ENCODE measurements around the gene CPAMD8.

CPAMD8 gene

DNA sequence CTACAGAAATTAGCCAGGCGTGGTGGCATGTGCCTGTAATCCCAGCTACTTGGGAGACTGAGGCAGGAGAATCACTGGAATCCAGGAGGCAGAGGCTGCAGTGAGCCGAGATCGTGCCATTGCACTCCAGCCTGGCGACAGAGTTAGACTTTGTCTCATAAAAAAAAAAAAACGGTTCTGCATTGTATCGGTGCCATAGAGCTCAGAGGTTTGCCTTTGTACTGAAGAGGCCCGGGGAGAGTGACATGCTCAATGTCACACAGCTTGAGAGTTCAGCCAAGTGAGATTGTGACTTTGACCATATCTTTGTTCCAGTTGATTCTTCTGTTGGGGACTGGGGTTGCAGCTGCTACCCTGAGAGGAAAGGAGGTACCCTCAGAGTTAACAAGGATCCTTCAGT is 44.3 kb upstream of the CPAMD8 start:
- no peak for DNase-seq
- no peak overlapping the region for H3K4me3 ChIP-seq (ENCODE audit: control insufficient read depth in 1 of 7, extremely low read depth in 1 of 7, insufficient read depth in 4 of 7, low read depth in 2 of 7, low read length in 6 of 7)
- H3K27ac ChIP-seq (ENCODE audit: insufficient read depth in 1 of 2, low read depth in 1 of 2, low read length in 2 of 2, poor library complexity in 1 of 2, severe bottlenecking in 2 of 2) = no peak overlapping the region
- CTCF ChIA-PET = interaction anchor here (1.1 to 1.7 kb wide), 2 partner anchors 113 to 165 kb away, joined by 3 read pairs; no protein-coding TSS in a partner anchor
- H3K27me3 ChIP-seq (replicated peaks in 2 of 5; ENCODE audit: control insufficient read depth in 4 of 5, insufficient read depth in 5 of 5, low read length in 4 of 5) = no peaks in the 10 kb centered on the region
- POLR2A ChIA-PET = interaction anchor here (0.7 kb wide), 1 partner anchor 116 kb away, joined by 6 read pairs; no protein-coding TSS in a partner anchor
- H3K36me3 ChIP-seq (ENCODE audit: control insufficient read depth in 4 of 4, insufficient read depth in 4 of 4, low read length in 3 of 4) = peaks cover 0 to 46% (median 14%) of the 10 kb centered on the region in 4 experiments
- H3K9me3 ChIP-seq (ENCODE audit: control extremely low read depth in 1 of 5, control insufficient read depth in 4 of 5, insufficient read depth in 2 of 5, low read depth in 1 of 5, low read length in 4 of 5) = no peaks in the 10 kb centered on the region
- H3K4me1 ChIP-seq (ENCODE audit: control extremely low read depth in 1 of 4, control insufficient read depth in 4 of 4, insufficient read depth in 4 of 4, low read length in 3 of 4) = peaks cover 2 to 29% (median 21%) of the 10 kb centered on the region in 4 experiments
- 100% methylated on average over 7 of the region's 7 CpGs for WGBS (ENCODE audit: insufficient coverage)

DNA sequence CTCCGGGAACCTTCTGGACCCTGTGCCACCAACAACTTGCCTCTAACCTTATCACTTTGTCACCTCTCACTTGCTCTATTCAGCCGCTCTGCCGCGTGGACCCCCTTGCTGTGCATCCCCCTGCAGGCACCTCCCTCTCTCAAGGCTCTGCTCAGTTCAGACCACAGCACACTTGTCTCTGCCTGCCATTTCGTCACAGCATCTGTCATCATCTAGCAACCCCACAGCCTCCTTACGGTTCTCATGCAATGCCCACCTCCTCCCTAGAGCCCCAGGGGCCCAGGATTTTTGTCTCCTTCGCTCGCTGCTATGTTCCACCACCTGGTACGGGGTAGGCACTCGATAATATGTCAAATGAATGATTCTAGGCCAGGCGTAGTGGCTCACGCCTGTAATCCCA is 43.8 kb upstream of the CPAMD8 start:
- Histone ChIP-seq H3K9me3 (ENCODE audit: control extremely low read depth in 1 of 5, control insufficient read depth in 4 of 5, insufficient read depth in 2 of 5, low read depth in 1 of 5, low read length in 4 of 5) (no peaks in the 10 kb centered on the region), H3K4me3 (ENCODE audit: control insufficient read depth in 1 of 7, extremely low read depth in 1 of 7, insufficient read depth in 4 of 7, low read depth in 2 of 7, low read length in 6 of 7) (no peak overlapping the region), H3K36me3 (ENCODE audit: control insufficient read depth in 4 of 4, insufficient read depth in 4 of 4, low read length in 3 of 4) (peaks cover 0 to 46% (median 14%) of the 10 kb centered on the region in 4 experiments), H3K27ac (ENCODE audit: insufficient read depth in 1 of 2, low read depth in 1 of 2, low read length in 2 of 2, poor library complexity in 1 of 2, severe bottlenecking in 2 of 2) (no peak overlapping the region), H3K4me1 (ENCODE audit: control extremely low read depth in 1 of 4, control insufficient read depth in 4 of 4, insufficient read depth in 4 of 4, low read length in 3 of 4) (peaks cover 2 to 29% (median 21%) of the 10 kb centered on the region in 4 experiments), H3K27me3 (replicated peaks in 2 of 5; ENCODE audit: control insufficient read depth in 4 of 5, insufficient read depth in 5 of 5, low read length in 4 of 5) (no peaks in the 10 kb centered on the region)
- POLR2A ChIA-PET = no interaction called here
- 98% methylated on average over 12 of the region's 12 CpGs for WGBS (ENCODE audit: insufficient coverage)
- DNase-seq = no peak
- CTCF ChIA-PET = interaction anchor here (1.7 kb wide), 1 partner anchor 114 kb away, joined by 3 read pairs; no protein-coding TSS in a partner anchor

DNA sequence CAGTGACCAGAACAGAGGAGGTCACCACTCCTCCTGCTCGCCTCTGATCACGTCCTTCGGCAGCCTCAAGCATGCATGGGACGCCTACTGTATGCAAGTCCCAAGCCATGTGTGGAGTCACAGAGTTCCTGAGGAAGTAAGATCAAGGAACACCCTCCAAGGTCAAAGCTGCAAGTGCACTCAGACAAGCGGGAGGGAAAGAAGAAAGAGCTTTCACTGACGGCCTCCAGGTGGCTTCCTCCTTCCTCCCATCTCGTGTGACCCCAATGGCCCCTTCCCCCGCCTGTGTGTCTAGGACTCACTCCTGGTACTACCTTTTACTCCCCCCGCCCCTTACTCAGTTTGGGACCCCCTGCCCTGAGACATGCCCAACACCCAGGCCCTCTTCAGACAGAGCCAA is 42.6 kb upstream of the CPAMD8 start:
- Histone ChIP-seq H3K36me3 (ENCODE audit: control insufficient read depth in 4 of 4, insufficient read depth in 4 of 4, low read length in 3 of 4) (peaks cover 0 to 57% (median 17%) of the 10 kb centered on the region in 4 experiments), H3K4me1 (ENCODE audit: control extremely low read depth in 1 of 4, control insufficient read depth in 4 of 4, insufficient read depth in 4 of 4, low read length in 3 of 4) (peaks cover 2 to 22% (median 12%) of the 10 kb centered on the region in 4 experiments), H3K27me3 (replicated peaks in 2 of 5; ENCODE audit: control insufficient read depth in 4 of 5, insufficient read depth in 5 of 5, low read length in 4 of 5) (no peaks in the 10 kb centered on the region), H3K4me3 (ENCODE audit: control insufficient read depth in 1 of 7, extremely low read depth in 1 of 7, insufficient read depth in 4 of 7, low read depth in 2 of 7, low read length in 6 of 7) (no peak overlapping the region), H3K9me3 (ENCODE audit: control extremely low read depth in 1 of 5, control insufficient read depth in 4 of 5, insufficient read depth in 2 of 5, low read depth in 1 of 5, low read length in 4 of 5) (peaks cover 0 to 2% (median 0%) of the 10 kb centered on the region in 5 experiments), H3K27ac (ENCODE audit: insufficient read depth in 1 of 2, low read depth in 1 of 2, low read length in 2 of 2, poor library complexity in 1 of 2, severe bottlenecking in 2 of 2) (no peak overlapping the region)
- 86% methylated on average over 5 of the region's 9 CpGs for WGBS (ENCODE audit: insufficient coverage)
- ChIA-PET CTCF (interaction anchor here (1.1 to 1.9 kb wide), 7 partner anchors 21 to 214 kb away, joined by 4 to 10 read pairs (median 4); no protein-coding TSS in a partner anchor), POLR2A (interaction anchor here (0.6 kb wide), 1 partner anchor 34 kb away, joined by 3 read pairs; no protein-coding TSS in a partner anchor)
- DNase-seq = no peak

DNA sequence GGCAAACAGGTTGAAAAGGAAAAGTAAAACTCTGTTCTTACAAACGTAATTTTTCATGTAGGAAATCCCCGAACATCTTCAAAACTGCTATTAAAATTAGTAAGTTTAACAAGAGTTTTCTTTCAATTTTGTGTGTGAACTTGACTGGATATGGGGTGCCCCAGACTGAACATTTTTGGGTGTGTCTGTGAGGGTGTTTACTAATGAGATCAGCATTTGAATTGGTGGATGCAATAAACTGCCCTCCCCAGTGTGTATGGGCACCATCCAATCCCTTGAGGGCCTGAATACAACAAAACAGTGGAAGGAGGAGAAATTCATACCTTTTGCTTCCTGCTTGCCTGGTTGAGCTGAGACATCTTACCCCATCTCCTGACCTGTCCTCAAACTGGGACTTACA is 36.8 kb upstream of the CPAMD8 start:
- peaks cover 3 to 26% (median 15%) of the 10 kb centered on the region in 5 experiments for H3K9me3 ChIP-seq (ENCODE audit: control extremely low read depth in 1 of 5, control insufficient read depth in 4 of 5, insufficient read depth in 2 of 5, low read depth in 1 of 5, low read length in 4 of 5)
- H3K4me3 ChIP-seq (ENCODE audit: control insufficient read depth in 1 of 7, extremely low read depth in 1 of 7, insufficient read depth in 4 of 7, low read depth in 2 of 7, low read length in 6 of 7) = no peak overlapping the region
- WGBS (ENCODE audit: insufficient coverage) = 83% methylated on average over 1 of the region's 2 CpGs
- H3K4me1 ChIP-seq (ENCODE audit: control extremely low read depth in 1 of 4, control insufficient read depth in 4 of 4, insufficient read depth in 4 of 4, low read length in 3 of 4) = peaks cover 0 to 9% (median 6%) of the 10 kb centered on the region in 4 experiments
- POLR2A ChIA-PET = no interaction called here
- no peak for DNase-seq
- H3K27me3 ChIP-seq (replicated peaks in 2 of 5; ENCODE audit: control insufficient read depth in 4 of 5, insufficient read depth in 5 of 5, low read length in 4 of 5) = no peaks in the 10 kb centered on the region
- CTCF ChIA-PET = interaction anchor here (0.9 kb wide), 1 partner anchor 220 kb away, joined by 3 read pairs; no protein-coding TSS in a partner anchor
- peaks cover 14 to 71% (median 32%) of the 10 kb centered on the region in 4 experiments for H3K36me3 ChIP-seq (ENCODE audit: control insufficient read depth in 4 of 4, insufficient read depth in 4 of 4, low read length in 3 of 4)
- no peak overlapping the region for H3K27ac ChIP-seq (ENCODE audit: insufficient read depth in 1 of 2, low read depth in 1 of 2, low read length in 2 of 2, poor library complexity in 1 of 2, severe bottlenecking in 2 of 2)

DNA sequence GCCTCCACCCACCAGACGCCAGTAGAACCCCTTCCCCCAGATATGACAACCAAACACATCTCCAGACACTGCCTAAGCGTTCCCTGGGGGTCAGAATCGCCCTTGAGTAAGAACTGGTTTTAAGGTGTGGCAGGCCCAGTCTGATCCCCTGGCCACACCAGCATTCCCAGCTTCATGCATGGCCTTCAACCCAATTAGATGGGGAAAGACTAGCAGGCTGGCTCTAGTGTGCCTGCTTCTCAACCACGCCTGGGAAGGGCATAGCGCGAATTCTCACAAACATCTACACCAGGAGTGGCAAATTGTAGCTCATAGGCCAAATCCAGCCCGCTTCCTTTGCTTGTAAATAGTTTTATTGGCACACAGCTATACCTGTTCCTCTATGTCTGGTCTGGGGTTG is 35.1 kb upstream of the CPAMD8 start:
- CTCF ChIA-PET = no interaction called here
- H3K4me3 ChIP-seq (ENCODE audit: control insufficient read depth in 1 of 7, extremely low read depth in 1 of 7, insufficient read depth in 4 of 7, low read depth in 2 of 7, low read length in 6 of 7) = no peak overlapping the region
- H3K36me3 ChIP-seq (ENCODE audit: control insufficient read depth in 4 of 4, insufficient read depth in 4 of 4, low read length in 3 of 4) = peaks cover 25 to 78% (median 45%) of the 10 kb centered on the region in 4 experiments
- peaks cover 5 to 39% (median 25%) of the 10 kb centered on the region in 5 experiments for H3K9me3 ChIP-seq (ENCODE audit: control extremely low read depth in 1 of 5, control insufficient read depth in 4 of 5, insufficient read depth in 2 of 5, low read depth in 1 of 5, low read length in 4 of 5)
- no peaks in the 10 kb centered on the region for H3K27me3 ChIP-seq (replicated peaks in 2 of 5; ENCODE audit: control insufficient read depth in 4 of 5, insufficient read depth in 5 of 5, low read length in 4 of 5)
- DNase-seq = no peak
- 98% methylated on average over 7 of the region's 7 CpGs for WGBS (ENCODE audit: insufficient coverage)
- no peaks in the 10 kb centered on the region for H3K4me1 ChIP-seq (ENCODE audit: control extremely low read depth in 1 of 4, control insufficient read depth in 4 of 4, insufficient read depth in 4 of 4, low read length in 3 of 4)
- no peak overlapping the region for H3K27ac ChIP-seq (ENCODE audit: insufficient read depth in 1 of 2, low read depth in 1 of 2, low read length in 2 of 2, poor library complexity in 1 of 2, severe bottlenecking in 2 of 2)
- POLR2A ChIA-PET = no interaction called here

DNA sequence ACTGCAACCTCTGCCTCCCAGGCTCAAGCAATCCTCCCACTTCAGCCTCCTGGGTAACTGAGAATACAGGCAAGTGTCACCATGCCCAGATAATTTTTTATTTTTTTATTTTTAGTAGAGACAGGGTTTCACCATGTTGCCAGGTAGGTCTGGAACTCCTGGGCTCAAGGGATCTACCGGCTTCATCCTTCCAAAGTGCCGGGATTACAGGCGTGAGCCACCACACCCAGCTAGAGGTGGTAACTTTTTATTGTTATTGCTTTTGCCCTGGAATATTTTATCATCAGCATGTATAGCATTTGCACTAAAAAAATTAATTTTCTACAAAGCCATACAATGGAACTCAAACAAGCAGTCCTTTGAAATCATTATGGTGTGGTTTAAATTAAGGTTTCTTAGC is 34.6 kb upstream of the CPAMD8 start:
- CTCF ChIA-PET = interaction anchor here (0.6 to 1.5 kb wide), 2 partner anchors 102 to 289 kb away, joined by 3 to 4 read pairs; no protein-coding TSS in a partner anchor
- Histone ChIP-seq H3K4me1 (ENCODE audit: control extremely low read depth in 1 of 4, control insufficient read depth in 4 of 4, insufficient read depth in 4 of 4, low read length in 3 of 4) (no peaks in the 10 kb centered on the region), H3K27me3 (replicated peaks in 2 of 5; ENCODE audit: control insufficient read depth in 4 of 5, insufficient read depth in 5 of 5, low read length in 4 of 5) (no peaks in the 10 kb centered on the region), H3K27ac (ENCODE audit: insufficient read depth in 1 of 2, low read depth in 1 of 2, low read length in 2 of 2, poor library complexity in 1 of 2, severe bottlenecking in 2 of 2) (no peak overlapping the region), H3K9me3 (ENCODE audit: control extremely low read depth in 1 of 5, control insufficient read depth in 4 of 5, insufficient read depth in 2 of 5, low read depth in 1 of 5, low read length in 4 of 5) (peaks cover 5 to 39% (median 25%) of the 10 kb centered on the region in 5 experiments), H3K36me3 (ENCODE audit: control insufficient read depth in 4 of 4, insufficient read depth in 4 of 4, low read length in 3 of 4) (peaks cover 25 to 76% (median 47%) of the 10 kb centered on the region in 4 experiments), H3K4me3 (ENCODE audit: control insufficient read depth in 1 of 7, extremely low read depth in 1 of 7, insufficient read depth in 4 of 7, low read depth in 2 of 7, low read length in 6 of 7) (no peak overlapping the region)
- DNase-seq = no peak
- WGBS (ENCODE audit: insufficient coverage) = no CpG with 5 or more reads among the region's 3 CpGs
- POLR2A ChIA-PET = no interaction called here

DNA sequence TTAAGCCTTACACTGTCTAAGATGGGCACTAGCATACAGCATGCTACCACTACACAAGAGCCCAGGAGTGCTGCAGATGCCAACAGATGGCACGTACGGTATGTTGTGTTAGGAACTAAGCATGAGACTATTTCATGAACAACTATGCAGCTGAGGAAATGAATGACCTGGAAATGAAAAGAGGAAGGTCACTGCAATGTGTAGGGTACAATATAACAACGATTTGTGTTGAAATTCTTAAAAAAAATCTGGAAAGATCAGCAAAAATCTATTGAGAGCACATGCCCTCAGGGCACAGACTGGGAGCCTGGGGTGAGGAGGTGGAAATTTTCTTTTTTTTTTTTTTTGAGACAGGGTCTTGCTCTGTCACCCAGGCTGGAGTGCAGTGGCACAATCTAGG is 34.2 kb upstream of the CPAMD8 start:
- WGBS (ENCODE audit: insufficient coverage) = 94% methylated on average over 3 of the region's 3 CpGs
- no peak overlapping the region for H3K27ac ChIP-seq (ENCODE audit: insufficient read depth in 1 of 2, low read depth in 1 of 2, low read length in 2 of 2, poor library complexity in 1 of 2, severe bottlenecking in 2 of 2)
- CTCF ChIA-PET = interaction anchor here (0.6 to 1.5 kb wide), 2 partner anchors 102 to 288 kb away, joined by 3 to 4 read pairs; no protein-coding TSS in a partner anchor

More for the DNA sequence above, 34.2 kb upstream of the CPAMD8 start:
- H3K9me3 ChIP-seq (ENCODE audit: control extremely low read depth in 1 of 5, control insufficient read depth in 4 of 5, insufficient read depth in 2 of 5, low read depth in 1 of 5, low read length in 4 of 5) = peaks cover 5 to 39% (median 25%) of the 10 kb centered on the region in 5 experiments
- no peaks in the 10 kb centered on the region for H3K4me1 ChIP-seq (ENCODE audit: control extremely low read depth in 1 of 4, control insufficient read depth in 4 of 4, insufficient read depth in 4 of 4, low read length in 3 of 4)
- no peaks in the 10 kb centered on the region for H3K27me3 ChIP-seq (replicated peaks in 2 of 5; ENCODE audit: control insufficient read depth in 4 of 5, insufficient read depth in 5 of 5, low read length in 4 of 5)
- H3K4me3 ChIP-seq (ENCODE audit: control insufficient read depth in 1 of 7, extremely low read depth in 1 of 7, insufficient read depth in 4 of 7, low read depth in 2 of 7, low read length in 6 of 7) = no peak overlapping the region
- DNase-seq = no peak
- POLR2A ChIA-PET = no interaction called here
- peaks cover 25 to 80% (median 49%) of the 10 kb centered on the region in 4 experiments for H3K36me3 ChIP-seq (ENCODE audit: control insufficient read depth in 4 of 4, insufficient read depth in 4 of 4, low read length in 3 of 4)
